Fibroblast of the aortic adventitia (primary cell): ENCODE measurements around the gene SYPL1. TPM values are rescaled to one million over a fixed set of nuclear protein-coding genes. Genes with fewer than 3 reads are reported as not detected.

Source experiments
- DNase-seq: peaks from one replicate; pipeline ENCODE4 v3.0.0-alpha.2; 2010; ENCODE audit warnings: low read depth
- H3K4me3 ChIP-seq: 2 replicates; pipeline ENCODE4 v1.5.1; 2011; ENCODE audit warnings: low read depth, mild to moderate bottlenecking, control low read depth, low read length, moderate library complexity
- total RNA-seq: library from RNA; depleted of rRNA; stranded (reverse); fragments of >200 nt; gene quantifications from 2 replicates; pipeline ENCODE4 v1.2.3, GENCODE V29; 2012; ENCODE audit warnings: low replicate concordance
- TF ChIP-seq, protein P1 (sequence below): IDR thresholded peaks from 2 replicates; pipeline ENCODE4 v1.5.1; 2011; ENCODE audit warnings: mild to moderate bottlenecking, low read length, control low read depth, inconsistent platforms; ENCODE audit not compliant: insufficient read depth

SYPL1 gene
- total RNA-seq, 1 donor = 69.5 TPM

DNA sequence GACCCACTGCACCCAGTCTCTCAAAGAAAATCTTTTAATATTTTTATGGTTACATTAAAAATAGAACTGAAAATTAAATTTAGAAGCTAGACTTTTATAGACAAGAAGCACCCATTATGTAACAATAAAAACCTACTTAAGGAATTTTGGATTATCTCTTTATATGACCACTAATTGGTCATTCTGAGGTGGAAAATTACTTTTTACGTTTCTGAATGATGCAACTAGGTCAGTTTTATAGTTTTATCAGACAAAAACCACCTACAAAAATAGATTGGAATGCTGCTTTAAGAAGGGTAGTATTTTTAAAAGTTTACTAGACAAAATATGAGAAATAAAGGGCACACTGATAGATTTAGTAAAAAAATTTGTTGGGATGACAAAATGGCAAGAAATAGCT is 16.5 kb downstream of the SYPL1 start:
- H3K4me3 ChIP-seq = no peak overlapping the region
- DNase-seq = no peak
- TF ChIP-seq, protein P1, sequence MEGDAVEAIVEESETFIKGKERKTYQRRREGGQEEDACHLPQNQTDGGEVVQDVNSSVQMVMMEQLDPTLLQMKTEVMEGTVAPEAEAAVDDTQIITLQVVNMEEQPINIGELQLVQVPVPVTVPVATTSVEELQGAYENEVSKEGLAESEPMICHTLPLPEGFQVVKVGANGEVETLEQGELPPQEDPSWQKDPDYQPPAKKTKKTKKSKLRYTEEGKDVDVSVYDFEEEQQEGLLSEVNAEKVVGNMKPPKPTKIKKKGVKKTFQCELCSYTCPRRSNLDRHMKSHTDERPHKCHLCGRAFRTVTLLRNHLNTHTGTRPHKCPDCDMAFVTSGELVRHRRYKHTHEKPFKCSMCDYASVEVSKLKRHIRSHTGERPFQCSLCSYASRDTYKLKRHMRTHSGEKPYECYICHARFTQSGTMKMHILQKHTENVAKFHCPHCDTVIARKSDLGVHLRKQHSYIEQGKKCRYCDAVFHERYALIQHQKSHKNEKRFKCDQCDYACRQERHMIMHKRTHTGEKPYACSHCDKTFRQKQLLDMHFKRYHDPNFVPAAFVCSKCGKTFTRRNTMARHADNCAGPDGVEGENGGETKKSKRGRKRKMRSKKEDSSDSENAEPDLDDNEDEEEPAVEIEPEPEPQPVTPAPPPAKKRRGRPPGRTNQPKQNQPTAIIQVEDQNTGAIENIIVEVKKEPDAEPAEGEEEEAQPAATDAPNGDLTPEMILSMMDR = no peak

GRCh38 chr7:106094780-106095179 is 17.3 kb downstream of the SYPL1 start:
- no peak overlapping the region for H3K4me3 ChIP-seq
- DNase-seq = no peak
- TF ChIP-seq, protein P1 = no peak

GRCh38 chr7:106092204-106092603 is 19.9 kb downstream of the SYPL1 start:
- TF ChIP-seq, protein P1 = no peak
- H3K4me3 ChIP-seq = no peak overlapping the region
- DNase-seq = no peak

DNA sequence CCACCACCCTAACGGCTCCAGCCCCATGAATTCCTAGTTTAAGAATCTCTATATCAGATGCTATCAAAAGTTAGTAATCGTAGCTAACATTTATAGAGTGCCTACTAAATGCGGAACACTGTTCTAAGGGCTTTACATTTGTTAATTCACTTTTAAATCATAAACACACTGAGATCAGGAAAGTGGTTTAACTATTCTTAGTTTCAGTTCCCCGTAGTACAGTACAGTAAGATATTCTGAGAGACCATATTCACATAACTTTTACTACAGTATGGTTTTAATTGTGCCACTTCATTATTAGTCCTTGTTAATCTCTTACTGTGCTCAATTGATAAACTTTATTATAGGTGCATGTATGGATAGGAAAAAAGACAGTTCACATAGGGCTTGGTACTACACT is 22.5 kb downstream of the SYPL1 start:
- H3K4me3 ChIP-seq = no peak overlapping the region
- TF ChIP-seq, protein P1 = no peak
- no peak for DNase-seq

DNA sequence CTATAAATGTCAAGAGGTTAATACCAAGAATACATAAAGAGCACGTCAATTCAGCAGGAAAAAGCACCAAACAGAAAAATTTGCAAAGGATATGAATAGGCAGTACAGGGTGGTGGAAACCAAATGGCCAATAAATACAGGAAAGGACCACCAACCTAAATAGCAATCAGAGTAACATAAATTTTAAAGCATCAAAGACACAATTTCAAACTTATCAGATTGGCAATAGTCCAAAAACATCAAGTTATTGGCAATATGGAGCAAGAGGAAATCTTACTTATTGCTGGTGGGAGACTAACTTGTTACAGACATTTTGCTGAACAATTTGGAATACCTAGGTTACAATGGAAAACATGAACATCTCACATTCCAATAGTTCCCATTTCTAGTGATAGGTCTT is 24.1 kb downstream of the SYPL1 start:
- DNase-seq = no peak
- H3K4me3 ChIP-seq = no peak overlapping the region
- TF ChIP-seq, protein P1 = no peak

DNA sequence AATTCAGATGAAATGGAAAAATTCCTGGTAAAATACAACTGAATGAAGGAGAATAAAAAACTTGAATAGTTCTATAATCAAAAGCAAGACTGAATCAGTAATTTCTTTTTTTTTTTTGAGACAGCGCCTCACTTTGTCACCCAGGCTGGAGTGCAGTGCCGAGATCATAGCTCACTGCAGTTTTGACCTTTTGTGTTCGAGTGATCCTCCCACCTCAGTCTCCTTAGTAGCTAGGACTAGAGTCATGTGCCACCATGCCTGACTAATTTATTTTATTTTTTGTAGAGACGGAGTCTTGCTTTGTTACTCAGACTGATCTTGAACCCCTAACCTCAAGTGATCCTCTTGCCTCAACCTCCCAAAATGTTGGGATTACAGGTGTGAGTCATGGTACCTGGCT is 26.1 kb downstream of the SYPL1 start:
- TF ChIP-seq, protein P1 = no peak
- no peak overlapping the region for H3K4me3 ChIP-seq
- DNase-seq = no peak

GRCh38 chr7:106085015-106085414 is 27.1 kb downstream of the SYPL1 start:
- no peak overlapping the region for H3K4me3 ChIP-seq
- DNase-seq = no peak
- TF ChIP-seq, protein P1 = no peak
